Subcutaneous abdominal adipose tissue (tissue), 5 donors: ENCODE results near the gene PLA2G4A.

Experiments
- H3K27ac ChIP-seq: one replicate; pipeline ENCODE4 v1.7.0; 2013; ENCODE audit warnings: low read depth, mild to moderate bottlenecking, inconsistent platforms, low read length, moderate library complexity
- H3K27me3 ChIP-seq, 5 donors: one replicate each; pipeline ENCODE4 v1.7.0; 2013; ENCODE audit warnings: low read length in 5 of 5, inconsistent platforms in 1 of 5; ENCODE audit not compliant: control insufficient read depth in 5 of 5, insufficient read depth in 4 of 5
- H3K36me3 ChIP-seq, 5 donors: one replicate each; pipeline ENCODE4 v1.7.0; 2013; ENCODE audit warnings: low read length in 5 of 5; ENCODE audit not compliant: control insufficient read depth in 5 of 5, insufficient read depth in 5 of 5
- H3K4me1 ChIP-seq, 5 donors: one replicate each; pipeline ENCODE4 v1.7.0; 2013; ENCODE audit warnings: low read length in 5 of 5, mild to moderate bottlenecking in 3 of 5, moderate library complexity in 1 of 5; ENCODE audit not compliant: control insufficient read depth in 5 of 5, insufficient read depth in 5 of 5
- H3K4me3 ChIP-seq, 5 donors: one replicate each; pipeline ENCODE4 v1.7.0; 2013; ENCODE audit warnings: low read length in 5 of 5, low read depth in 1 of 5
- H3K9ac ChIP-seq, 5 donors: one replicate each; pipeline ENCODE4 v1.7.0; 2013; ENCODE audit warnings: low read length in 5 of 5, mild to moderate bottlenecking in 4 of 5, moderate library complexity in 3 of 5
- H3K9me3 ChIP-seq, 5 donors: one replicate each; pipeline ENCODE4 v1.7.0; 2013; ENCODE audit warnings: low read length in 5 of 5; ENCODE audit not compliant: control insufficient read depth in 5 of 5
- donor health status: healthy.
- donor health status: healthy.
- donor health status: healthy.
- donor health status: healthy.
- donor health status: healthy.

PLA2G4A gene

GRCh38 chr1:186925881-186926669, 97.3 kb downstream of the PLA2G4A start:
- no peak overlapping the region for H3K4me3 ChIP-seq
- peak overlapping the region; percentile 42 for H3K27ac ChIP-seq
- no peaks in the 10 kb centered on the region for H3K27me3 ChIP-seq
- H3K9ac ChIP-seq = no peak overlapping the region
- peaks cover 2 to 19% (median 6%) of the 10 kb centered on the region in 5 donors for H3K4me1 ChIP-seq
- H3K9me3 ChIP-seq = no peaks in the 10 kb centered on the region
- H3K36me3 ChIP-seq = peaks cover 0 to 4% (median 0%) of the 10 kb centered on the region in 5 donors

- no peak overlapping the region for H3K27ac ChIP-seq
- peaks cover 0 to 4% (median 0%) of the 10 kb centered on the region in 5 donors for H3K36me3 ChIP-seq
- no peaks in the 10 kb centered on the region for H3K27me3 ChIP-seq
- no peaks in the 10 kb centered on the region for H3K9me3 ChIP-seq
- peaks cover 2 to 19% (median 6%) of the 10 kb centered on the region in 5 donors for H3K4me1 ChIP-seq
- no peak overlapping the region for H3K9ac ChIP-seq
- H3K4me3 ChIP-seq = no peak overlapping the region
These were observed 99.1 kb downstream of the PLA2G4A start for GRCh38 chr1:186927884-186928283.

GRCh38 chr1:186930238-186930637, 101.5 kb downstream of the PLA2G4A start:
- Histone ChIP-seq H3K9me3 (no peaks in the 10 kb centered on the region), H3K4me1 (peaks cover 2 to 19% (median 6%) of the 10 kb centered on the region in 5 donors), H3K27me3 (no peaks in the 10 kb centered on the region), H3K27ac (no peak overlapping the region), H3K4me3 (no peak overlapping the region), H3K9ac (no peak overlapping the region), H3K36me3 (peaks cover 0 to 3% (median 0%) of the 10 kb centered on the region in 5 donors)

- H3K36me3 ChIP-seq = peaks cover 0 to 13% (median 3%) of the 10 kb centered on the region in 5 donors
- no peaks in the 10 kb centered on the region for H3K9me3 ChIP-seq
- H3K27me3 ChIP-seq = no peaks in the 10 kb centered on the region
- no peak overlapping the region for H3K9ac ChIP-seq
- H3K4me3 ChIP-seq = no peak overlapping the region
- H3K27ac ChIP-seq = peak overlapping the region; percentile 66
- H3K4me1 ChIP-seq = peaks cover 0 to 16% (median 0%) of the 10 kb centered on the region in 5 donors
These were observed 108.4 kb downstream of the PLA2G4A start for GRCh38 chr1:186937016-186937670.

GRCh38 chr1:186943891-186944686, 115.3 kb downstream of the PLA2G4A start:
- no peaks in the 10 kb centered on the region for H3K27me3 ChIP-seq

GRCh38 chr1:186945146-186945545, 116.4 kb downstream of the PLA2G4A start:
- no peaks in the 10 kb centered on the region for H3K9me3 ChIP-seq
- H3K27me3 ChIP-seq = no peaks in the 10 kb centered on the region
- H3K36me3 ChIP-seq = peaks cover 0 to 13% (median 3%) of the 10 kb centered on the region in 5 donors
- H3K4me3 ChIP-seq = no peak overlapping the region
- no peak overlapping the region for H3K27ac ChIP-seq
- H3K9ac ChIP-seq = no peak overlapping the region
- H3K4me1 ChIP-seq = no peaks in the 10 kb centered on the region

More at GRCh38 chr1:186943891-186944686, 115.3 kb downstream of the PLA2G4A start:
- no peaks in the 10 kb centered on the region for H3K4me1 ChIP-seq
- no peak overlapping the region for H3K4me3 ChIP-seq
- H3K27ac ChIP-seq = no peak overlapping the region
- H3K36me3 ChIP-seq = peaks cover 0 to 17% (median 3%) of the 10 kb centered on the region in 5 donors
- no peak overlapping the region for H3K9ac ChIP-seq
- no peaks in the 10 kb centered on the region for H3K9me3 ChIP-seq

- peaks cover 0 to 15% (median 3%) of the 10 kb centered on the region in 5 donors for H3K36me3 ChIP-seq
- H3K4me1 ChIP-seq = peaks cover 0 to 10% (median 0%) of the 10 kb centered on the region in 5 donors
- no peak overlapping the region for H3K4me3 ChIP-seq
- no peaks in the 10 kb centered on the region for H3K9me3 ChIP-seq
- H3K27ac ChIP-seq = no peak overlapping the region
- H3K27me3 ChIP-seq = no peaks in the 10 kb centered on the region
- no peak overlapping the region for H3K9ac ChIP-seq
These were observed 119.8 kb downstream of the PLA2G4A start for GRCh38 chr1:186948535-186948934.

- Histone ChIP-seq H3K27ac (no peak overlapping the region), H3K9me3 (no peaks in the 10 kb centered on the region), H3K9ac (no peak overlapping the region), H3K36me3 (peaks cover 0 to 20% (median 5%) of the 10 kb centered on the region in 5 donors), H3K4me1 (peaks cover 0 to 10% (median 0%) of the 10 kb centered on the region in 5 donors), H3K4me3 (no peak overlapping the region), H3K27me3 (no peaks in the 10 kb centered on the region)
These were observed 120.4 kb downstream of the PLA2G4A start for GRCh38 chr1:186949173-186949572.

GRCh38 chr1:186950547-186950946, 121.8 kb downstream of the PLA2G4A start:
- H3K27ac ChIP-seq = no peak overlapping the region
- H3K36me3 ChIP-seq = peaks cover 0 to 16% (median 5%) of the 10 kb centered on the region in 5 donors
- no peak overlapping the region for H3K4me3 ChIP-seq
- no peaks in the 10 kb centered on the region for H3K9me3 ChIP-seq
- no peaks in the 10 kb centered on the region for H3K27me3 ChIP-seq
- H3K4me1 ChIP-seq = peaks cover 0 to 10% (median 0%) of the 10 kb centered on the region in 5 donors
- no peak overlapping the region for H3K9ac ChIP-seq
